Measurements from ENCODE around the gene CNTFR.

CNTFR gene

GRCh38 chr9:34522091-34522887 is 67.2 kb downstream of the CNTFR start:
- no peak for DNase-seq

- DNase-seq = no peak
Measured at GRCh38 chr9:34521406-34522045, 68.0 kb downstream of the CNTFR start.

GRCh38 chr9:34520505-34521385 is 68.8 kb downstream of the CNTFR start:
- DNase-seq = no peak

- no peak for DNase-seq
Measured at GRCh38 chr9:34520096-34520495, 69.4 kb downstream of the CNTFR start.

- no peak for DNase-seq
Measured at GRCh38 chr9:34519321-34520020, 70.1 kb downstream of the CNTFR start.

- no peak for DNase-seq
Measured at GRCh38 chr9:34518896-34519295, 70.6 kb downstream of the CNTFR start.

- DNase-seq = no peak
Measured at GRCh38 chr9:34518110-34518616, 71.4 kb downstream of the CNTFR start.

- no peak for DNase-seq
Measured at GRCh38 chr9:34517185-34517584, 72.3 kb downstream of the CNTFR start.

- no peak for DNase-seq
Measured at GRCh38 chr9:34515959-34516358, 73.6 kb downstream of the CNTFR start.

- no peak for DNase-seq
Measured at GRCh38 chr9:34514816-34515215, 74.7 kb downstream of the CNTFR start.

- DNase-seq = no peak
Measured at GRCh38 chr9:34514401-34514800, 75.1 kb downstream of the CNTFR start.

GRCh38 chr9:34513567-34514214 is 75.8 kb downstream of the CNTFR start:
- DNase-seq = no peak

- DNase-seq = no peak
Measured at GRCh38 chr9:34512131-34513078, 77.1 kb downstream of the CNTFR start.

GRCh38 chr9:34510497-34511468 is 78.7 kb downstream of the CNTFR start:
- no peak for DNase-seq

- DNase-seq = no peak
Measured at GRCh38 chr9:34508951-34509350, 80.6 kb downstream of the CNTFR start.

- no peak for DNase-seq
Measured at GRCh38 chr9:34508463-34508862, 81.1 kb downstream of the CNTFR start.

- DNase-seq = no peak
Measured at GRCh38 chr9:34507966-34508365, 81.6 kb downstream of the CNTFR start.

GRCh38 chr9:34507556-34507955 is 82.0 kb downstream of the CNTFR start:
- no peak for DNase-seq

GRCh38 chr9:34506623-34507022 is 82.9 kb downstream of the CNTFR start:
- DNase-seq = no peak

Measured in activated CD4-positive, alpha-beta T cell treated with anti-CD3 and anti-CD28 coated beads, Interleukin-10, Interleukin-2, amounts not matched to agents 100 ng/mL and 50 ng/mL, durations not matched to agents 16 hours and 8 hours (primary cell).